Thyroid gland (tissue), 4 donors: Measurements from ENCODE around the gene AAGAB.

Source experiments
- POLR2A ChIP-seq, 2 donors: fragments of 450-650 bp; IDR thresholded peaks; one replicate each; pipeline ENCODE4 v1.6.1; 2017; ENCODE audit warnings: antibody characterized with exemption in 2 of 2, mild to moderate bottlenecking in 2 of 2, moderate library complexity in 1 of 2
- TF ChIP-seq, protein P1 (sequence below), 6 experiments: fragments of 200-600 bp in 3 of 6; fragments of 450-650 bp in 3 of 6; sonication (generic) in 3 of 6; IDR thresholded peaks; one replicate each; pipeline ENCODE4 v1.5.1; 2016 to 2019; ENCODE audit warnings: antibody characterized with exemption in 6 of 6, mild to moderate bottlenecking in 2 of 6, inconsistent platforms in 1 of 6, moderate library complexity in 1 of 6

GRCh38 chr15:67183443-67184169 lies 70.9 kb downstream of the AAGAB start:
- TF ChIP-seq POLR2A (IDR thresholded peaks at IDR 0.05) = no peak
- TF ChIP-seq, protein P1, sequence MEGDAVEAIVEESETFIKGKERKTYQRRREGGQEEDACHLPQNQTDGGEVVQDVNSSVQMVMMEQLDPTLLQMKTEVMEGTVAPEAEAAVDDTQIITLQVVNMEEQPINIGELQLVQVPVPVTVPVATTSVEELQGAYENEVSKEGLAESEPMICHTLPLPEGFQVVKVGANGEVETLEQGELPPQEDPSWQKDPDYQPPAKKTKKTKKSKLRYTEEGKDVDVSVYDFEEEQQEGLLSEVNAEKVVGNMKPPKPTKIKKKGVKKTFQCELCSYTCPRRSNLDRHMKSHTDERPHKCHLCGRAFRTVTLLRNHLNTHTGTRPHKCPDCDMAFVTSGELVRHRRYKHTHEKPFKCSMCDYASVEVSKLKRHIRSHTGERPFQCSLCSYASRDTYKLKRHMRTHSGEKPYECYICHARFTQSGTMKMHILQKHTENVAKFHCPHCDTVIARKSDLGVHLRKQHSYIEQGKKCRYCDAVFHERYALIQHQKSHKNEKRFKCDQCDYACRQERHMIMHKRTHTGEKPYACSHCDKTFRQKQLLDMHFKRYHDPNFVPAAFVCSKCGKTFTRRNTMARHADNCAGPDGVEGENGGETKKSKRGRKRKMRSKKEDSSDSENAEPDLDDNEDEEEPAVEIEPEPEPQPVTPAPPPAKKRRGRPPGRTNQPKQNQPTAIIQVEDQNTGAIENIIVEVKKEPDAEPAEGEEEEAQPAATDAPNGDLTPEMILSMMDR (IDR thresholded peaks at IDR 0.05) = no peak
